H9 (cell line): ENCODE data around the gene KCNAB2. TPM values are rescaled to one million over a fixed set of nuclear protein-coding genes. Genes with fewer than 3 reads are reported as not detected.

Source experiments
- DNase-seq: peaks from one replicate; pipeline ENCODE4 v3.0.0-alpha.2; 2017
- H2AFZ ChIP-seq: one replicate; pipeline ENCODE4 v1.6.1; 2013; ENCODE audit warnings: mild to moderate bottlenecking, low read length, control low read depth, moderate library complexity
- H2AK5ac ChIP-seq: 2 replicates; pipeline ENCODE4 v1.6.1; 2013; ENCODE audit warnings: low read length, control low read depth, mixed read lengths; ENCODE audit not compliant: insufficient read length
- H2BK120ac ChIP-seq: one replicate; pipeline ENCODE4 v1.6.1; 2013; ENCODE audit warnings: low read depth, mild to moderate bottlenecking, low read length, control low read depth, inconsistent platforms; ENCODE audit not compliant: poor library complexity, severe bottlenecking
- H2BK12ac ChIP-seq: 2 replicates; pipeline ENCODE4 v1.6.1; 2013; ENCODE audit warnings: low read length, control low read depth, mixed read lengths, low read depth; ENCODE audit not compliant: insufficient read length
- H2BK15ac ChIP-seq: 2 replicates; pipeline ENCODE4 v1.6.1; 2013; ENCODE audit warnings: low read depth, low read length, control low read depth
- H2BK20ac ChIP-seq: one replicate; pipeline ENCODE4 v1.6.1; 2013; ENCODE audit warnings: low read depth, mild to moderate bottlenecking, low read length, control low read depth, inconsistent platforms; ENCODE audit not compliant: poor library complexity, severe bottlenecking
- H2BK5ac ChIP-seq: 2 replicates; pipeline ENCODE4 v1.6.1; 2013; ENCODE audit warnings: low read length, control low read depth, mixed read lengths; ENCODE audit not compliant: insufficient read length
- H3K14ac ChIP-seq: 2 replicates; pipeline ENCODE4 v1.6.1; 2013; ENCODE audit warnings: low read length, control low read depth; ENCODE audit not compliant: insufficient read depth
- H3K18ac ChIP-seq: 2 replicates; pipeline ENCODE4 v1.6.1; 2013; ENCODE audit warnings: low read depth, mild to moderate bottlenecking, mixed read lengths, low read length, control low read depth; ENCODE audit not compliant: insufficient read length
- H3K23ac ChIP-seq: 2 replicates; pipeline ENCODE4 v1.6.1; 2013; ENCODE audit warnings: low read length, control low read depth, mixed read lengths, low read depth; ENCODE audit not compliant: insufficient read length
- H3K23me2 ChIP-seq: 2 replicates; pipeline ENCODE4 v1.6.1; 2013; ENCODE audit warnings: low read depth, mild to moderate bottlenecking, mixed read lengths, low read length, control low read depth; ENCODE audit not compliant: insufficient read length, poor library complexity, severe bottlenecking
- H3K27ac ChIP-seq: 2 replicates; pipeline ENCODE4 v1.5.1; 2013; ENCODE audit warnings: low read length, control low read depth, mixed read lengths, low read depth; ENCODE audit not compliant: insufficient read length
- H3K27me3 ChIP-seq: 2 replicates; pipeline ENCODE4 v1.6.1; 2013; ENCODE audit warnings: low read length, control low read depth, inconsistent platforms; ENCODE audit not compliant: insufficient read depth
- H3K4ac ChIP-seq: 2 replicates; pipeline ENCODE4 v1.6.1; 2013; ENCODE audit warnings: low read depth, mild to moderate bottlenecking, control low read depth, inconsistent platforms, low read length, moderate library complexity
- H3K4me1 ChIP-seq: 2 replicates; pipeline ENCODE4 v1.6.1; 2013; ENCODE audit warnings: low read length, control low read depth, inconsistent platforms; ENCODE audit not compliant: insufficient read depth
- H3K4me2 ChIP-seq: 2 replicates; pipeline ENCODE4 v1.6.1; 2013; ENCODE audit warnings: low read length, control low read depth, mixed read lengths; ENCODE audit not compliant: insufficient read length, insufficient read depth
- H3K56ac ChIP-seq: 2 replicates; pipeline ENCODE4 v1.6.1; 2013; ENCODE audit warnings: low read depth, mild to moderate bottlenecking, mixed read lengths, low read length, control low read depth; ENCODE audit not compliant: insufficient read length
- H3K79me1 ChIP-seq: 2 replicates; pipeline ENCODE4 v1.6.1; 2013; ENCODE audit warnings: low read depth, mild to moderate bottlenecking, moderate library complexity, low read length, control low read depth, inconsistent platforms; ENCODE audit not compliant: insufficient read depth, poor library complexity, severe bottlenecking
- H3K79me2 ChIP-seq: 2 replicates; pipeline ENCODE4 v1.6.1; 2013; ENCODE audit warnings: low read length, control low read depth, inconsistent platforms; ENCODE audit not compliant: insufficient read depth
- H3K9ac ChIP-seq: 2 replicates; pipeline ENCODE4 v1.6.1; 2013; ENCODE audit warnings: low read length, control low read depth, mixed read lengths; ENCODE audit not compliant: insufficient read length; ENCODE audit errors: extremely low read depth
- H3K9me3 ChIP-seq: one replicate; pipeline ENCODE4 v1.6.1; 2013; ENCODE audit warnings: low read depth, low read length, inconsistent platforms; ENCODE audit not compliant: control insufficient read depth
- H3T11ph ChIP-seq: one replicate; pipeline ENCODE4 v1.6.1; 2013; ENCODE audit warnings: mild to moderate bottlenecking, low read length, control low read depth, inconsistent platforms
- H4K20me1 ChIP-seq: one replicate; pipeline ENCODE4 v1.6.1; 2013; ENCODE audit not compliant: control insufficient read depth, insufficient read length, insufficient read depth
- H4K5ac ChIP-seq: 2 replicates; pipeline ENCODE4 v1.6.1; 2013; ENCODE audit warnings: low read depth, mild to moderate bottlenecking, mixed read lengths, low read length, control low read depth; ENCODE audit not compliant: insufficient read length
- H4K8ac ChIP-seq: replicated peaks from 2 replicates; pipeline ENCODE4 v1.6.1; 2013; ENCODE audit warnings: low read length, control low read depth, mixed read lengths, low read depth; ENCODE audit not compliant: insufficient read length
- H4K91ac ChIP-seq: 2 replicates; pipeline ENCODE4 v1.6.1; 2013; ENCODE audit warnings: low read depth, mild to moderate bottlenecking, moderate library complexity, mixed read lengths, low read length, control low read depth; ENCODE audit not compliant: insufficient read length
- H3K27ac Mint-ChIP-seq, 3 experiments: 2 replicates in 2 of 3; 3 replicates in 1 of 3; pipeline ENCODE4 v1.8.0; 2020 to 2021; ENCODE audit warnings: mixed read lengths in 3 of 3, mild to moderate bottlenecking in 1 of 3, moderate library complexity in 1 of 3
- H3K27me3 Mint-ChIP-seq: 2 replicates; pipeline ENCODE4 v1.8.0; 2021; ENCODE audit warnings: low read depth, mild to moderate bottlenecking, moderate library complexity, mixed read lengths
- H3K36me3 Mint-ChIP-seq, 3 experiments: 2 replicates in 2 of 3; 3 replicates in 1 of 3; pipeline ENCODE4 v1.8.0; 2020 to 2021; ENCODE audit warnings: low read depth in 3 of 3, mixed read lengths in 3 of 3; ENCODE audit not compliant: insufficient read depth in 1 of 3
- H3K4me1 Mint-ChIP-seq, 2 experiments: 2 replicates each; pipeline ENCODE4 v1.8.0; 2020; ENCODE audit warnings: mixed read lengths in 2 of 2
- H3K4me3 Mint-ChIP-seq, 2 experiments: 2 replicates in 1 of 2; 3 replicates in 1 of 2; pipeline ENCODE4 v1.8.0; 2020 to 2021; ENCODE audit warnings: mild to moderate bottlenecking in 2 of 2, mixed read lengths in 2 of 2, moderate library complexity in 1 of 2
- H3K9me3 Mint-ChIP-seq, 2 experiments: 2 replicates in 1 of 2; 3 replicates in 1 of 2; pipeline ENCODE4 v1.8.0; 2020; ENCODE audit warnings: mild to moderate bottlenecking in 2 of 2, mixed read lengths in 2 of 2, moderate library complexity in 1 of 2
- CTCF ChIP-seq: fragments of 200-600 bp; sonication (generic); conservative IDR thresholded peaks from 3 replicates; pipeline ENCODE4 v1.8.0; 2021; ENCODE audit warnings: antibody characterized with exemption, mild to moderate bottlenecking
- WGBS: extraction: QIAGEN DNeasy Blood & Tissue Kit; methylation state at CpG from one replicate; pipeline ENCODE4 v1.1.7; 2013; ENCODE audit warnings: missing lambda C conversion rate, low lambda C conversion rate, mixed read lengths; ENCODE audit not compliant: insufficient read length; ENCODE audit errors: extremely low coverage; 5-methylcytosine and 5-hydroxymethylcytosine counted together
- total RNA-seq: library from RNA; stranded (reverse); gene quantifications from 2 replicates; pipeline ENCODE4 v1.2.1, GENCODE V29; 2021

Gene KCNAB2
- total RNA-seq, 1 experiment from 2014 or later, result 8.3 TPM

GRCh38 chr1:6117064-6117463 is 71.4 kb downstream of the KCNAB2 start:
- no peak for TF ChIP-seq CTCF
- H4K5ac ChIP-seq, result no peak overlapping the region
- no peak overlapping the region for H2BK120ac ChIP-seq
- H3K79me2 ChIP-seq, result no peaks in the 10 kb centered on the region
- H4K91ac ChIP-seq, result no peak overlapping the region
- Mint-ChIP-seq H3K36me3 (no peaks in the 10 kb centered on the region), H3K4me1 (0 out of 4 replicates have a peak, but pooled peaks cover 0 to 3% of the 10 kb centered on the region in 2 experiments), H3K4me3 (no peak overlapping the region), H3K9me3 (peaks cover 7% of the 10 kb centered on the region in 2 experiments; a peak in 2 of 5 replicates), H3K27me3 (peaks cover 18% of the 10 kb centered on the region), H3K27ac (no peak overlapping the region)
- H3K4ac ChIP-seq, result no peak overlapping the region
- H3K9me3 ChIP-seq, result no peaks in the 10 kb centered on the region
- no peak overlapping the region for H3K56ac ChIP-seq
- no peak overlapping the region for H2AK5ac ChIP-seq
- no peak overlapping the region for H2BK12ac ChIP-seq
- H3K27ac ChIP-seq, result no peak overlapping the region
- H3K23ac ChIP-seq, result no peak overlapping the region
- H3K23me2 ChIP-seq, result no peaks in the 10 kb centered on the region
- no peak overlapping the region for H2BK15ac ChIP-seq
- no peak overlapping the region for H4K8ac ChIP-seq
- WGBS, result no CpG with 5 or more reads among the region's 2 CpGs
- no peak overlapping the region for H3K9ac ChIP-seq
- H3K27me3 ChIP-seq, result no peaks in the 10 kb centered on the region
- H4K20me1 ChIP-seq, result no peaks in the 10 kb centered on the region
- H3T11ph ChIP-seq, result no peak overlapping the region
- no peak for DNase-seq
- H3K18ac ChIP-seq, result no peak overlapping the region
- H3K14ac ChIP-seq, result no peak overlapping the region
- H2AFZ ChIP-seq, result no peak overlapping the region
- H2BK20ac ChIP-seq, result no peak overlapping the region
- H3K4me1 ChIP-seq, result no peaks in the 10 kb centered on the region
- H3K79me1 ChIP-seq, result no peaks in the 10 kb centered on the region
- no peak overlapping the region for H2BK5ac ChIP-seq
- H3K4me2 ChIP-seq, result no peak overlapping the region
